NCI-H187 (cell line): ENCODE data around the gene GALNT18.
"Not testable (repeated sequence)": the region's sequence is repeated elsewhere in the genome, so short reads cannot be mapped to it uniquely, and the experiment has no call there.

ENCODE experiments used
- DNase-seq, 2 experiments: peaks; one replicate each; lab custom pipeline; 2025; lab: John Stamatoyannopoulos, UW

The GALNT18 gene

DNA sequence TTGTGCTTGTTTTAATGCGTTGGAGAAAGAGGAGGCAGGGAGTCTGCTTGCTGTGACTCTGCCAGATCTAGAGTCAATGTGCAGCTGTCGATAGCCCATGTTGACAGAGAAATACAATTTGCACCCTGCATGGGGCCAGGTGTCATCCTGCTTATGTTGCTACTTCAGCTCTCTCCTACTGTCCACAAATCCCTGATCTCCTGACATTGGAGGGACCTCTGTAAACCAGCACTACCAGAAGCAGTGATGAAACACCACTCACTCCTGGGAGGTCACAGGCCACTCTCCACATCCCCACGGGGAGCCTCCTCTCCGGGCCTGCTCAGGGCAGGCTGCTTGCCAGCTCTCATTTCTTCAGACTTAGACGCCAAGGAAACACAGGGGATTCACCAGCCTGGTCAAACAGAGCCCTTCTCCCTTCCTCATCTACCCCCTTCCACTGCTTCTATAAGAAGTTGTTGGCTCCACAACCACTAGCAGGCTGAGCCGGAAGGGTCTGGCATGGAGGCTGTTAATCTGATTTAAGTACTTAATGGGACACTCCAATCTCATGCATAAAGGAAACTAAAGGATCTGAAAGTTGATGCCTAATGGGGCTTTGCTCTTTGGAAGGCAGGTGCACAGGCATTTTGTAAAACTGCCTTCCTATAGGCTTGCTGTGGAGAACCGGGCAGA is 238.8 kb downstream of the GALNT18 start:
- DNase-seq = peak; percentile 78 to 86

DNA sequence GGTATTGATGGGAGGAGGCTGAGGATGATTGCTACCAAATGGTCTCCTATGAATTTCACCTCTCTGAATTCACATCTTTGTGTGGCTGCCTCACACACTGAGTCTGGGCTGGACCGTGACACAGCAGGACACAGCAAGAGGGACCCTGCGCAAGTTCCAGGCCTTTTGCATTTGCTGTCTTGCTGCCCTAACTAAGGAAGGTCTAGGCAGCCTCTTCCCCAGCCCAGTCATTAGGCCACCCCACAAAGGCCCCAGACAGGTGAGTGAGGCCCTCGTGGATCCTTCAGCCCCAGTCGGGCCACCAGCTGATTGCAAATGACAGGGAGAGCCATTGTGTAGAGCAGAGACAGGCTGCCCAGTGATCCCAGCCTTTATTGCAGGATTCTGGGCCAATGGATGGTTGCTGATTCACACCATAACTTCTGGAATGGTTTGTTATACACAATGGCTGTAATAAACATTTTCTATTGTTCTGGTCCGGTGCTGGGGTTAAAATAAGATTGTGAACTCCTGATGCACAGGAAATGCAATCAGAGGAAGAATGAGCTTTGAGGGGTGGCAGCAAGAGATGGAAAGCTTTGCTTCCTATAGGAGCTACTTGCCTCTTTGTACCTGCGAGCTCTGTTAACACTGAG is 240.2 kb downstream of the GALNT18 start:
- no peak for DNase-seq

DNA sequence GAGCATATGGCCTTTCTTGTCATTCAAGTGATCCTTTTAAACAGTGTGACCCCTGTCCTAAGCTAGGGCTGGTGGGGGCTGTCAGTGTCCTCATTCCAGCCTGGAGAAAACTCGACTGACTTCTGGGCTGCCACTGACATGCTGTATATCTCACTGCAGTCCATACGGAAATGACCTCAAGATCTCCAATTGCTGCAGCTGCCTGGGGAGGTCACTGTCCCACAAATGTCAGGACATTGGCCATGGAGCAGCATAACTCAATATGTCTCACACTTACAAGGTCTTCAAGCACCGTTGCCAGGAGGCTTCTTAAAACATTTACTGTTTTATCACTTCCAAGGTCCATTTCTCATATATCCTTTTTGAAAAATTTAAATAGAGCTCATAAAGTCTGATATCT is 240.9 kb downstream of the GALNT18 start:
- no peak for DNase-seq

DNA sequence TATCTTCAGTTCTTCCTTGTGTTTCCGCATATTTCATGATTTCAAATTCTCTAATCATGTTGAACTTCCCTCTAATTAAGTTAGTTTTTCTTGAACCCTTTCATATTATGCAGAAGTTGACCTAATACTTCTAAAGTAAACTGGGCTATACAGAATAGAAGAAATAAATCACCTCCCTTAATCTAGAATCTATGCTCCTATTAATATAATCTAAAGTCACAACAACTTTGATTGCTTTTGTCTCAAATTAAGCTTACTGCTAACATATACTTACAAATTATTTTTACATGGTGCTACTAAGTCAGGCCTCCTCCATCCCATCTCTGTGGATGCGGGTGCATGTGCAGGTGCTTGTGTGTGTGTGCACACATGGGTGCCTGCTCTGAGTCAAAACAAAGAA is 241.5 kb downstream of the GALNT18 start:
- no peak for DNase-seq

DNA sequence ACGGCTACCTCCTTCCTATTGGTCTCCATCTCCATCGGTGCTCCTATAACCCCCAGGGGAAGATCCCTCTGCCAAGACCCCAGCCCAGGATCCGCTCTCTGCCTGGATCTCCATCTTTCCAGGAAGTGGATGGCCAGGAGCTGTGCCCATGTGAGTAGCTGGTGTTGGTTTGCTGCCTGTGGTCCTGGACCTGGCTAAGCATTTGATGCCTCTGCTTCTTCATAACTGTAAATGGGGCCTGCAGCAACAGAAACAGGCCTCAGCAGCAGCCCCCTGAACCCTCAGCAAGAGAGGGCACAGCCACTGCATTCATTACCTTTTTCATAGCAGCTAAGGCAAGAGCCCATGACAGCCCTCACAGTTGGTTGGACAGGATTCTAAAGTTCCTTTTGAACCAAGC is 242.1 kb downstream of the GALNT18 start:
- DNase-seq = no peak

DNA sequence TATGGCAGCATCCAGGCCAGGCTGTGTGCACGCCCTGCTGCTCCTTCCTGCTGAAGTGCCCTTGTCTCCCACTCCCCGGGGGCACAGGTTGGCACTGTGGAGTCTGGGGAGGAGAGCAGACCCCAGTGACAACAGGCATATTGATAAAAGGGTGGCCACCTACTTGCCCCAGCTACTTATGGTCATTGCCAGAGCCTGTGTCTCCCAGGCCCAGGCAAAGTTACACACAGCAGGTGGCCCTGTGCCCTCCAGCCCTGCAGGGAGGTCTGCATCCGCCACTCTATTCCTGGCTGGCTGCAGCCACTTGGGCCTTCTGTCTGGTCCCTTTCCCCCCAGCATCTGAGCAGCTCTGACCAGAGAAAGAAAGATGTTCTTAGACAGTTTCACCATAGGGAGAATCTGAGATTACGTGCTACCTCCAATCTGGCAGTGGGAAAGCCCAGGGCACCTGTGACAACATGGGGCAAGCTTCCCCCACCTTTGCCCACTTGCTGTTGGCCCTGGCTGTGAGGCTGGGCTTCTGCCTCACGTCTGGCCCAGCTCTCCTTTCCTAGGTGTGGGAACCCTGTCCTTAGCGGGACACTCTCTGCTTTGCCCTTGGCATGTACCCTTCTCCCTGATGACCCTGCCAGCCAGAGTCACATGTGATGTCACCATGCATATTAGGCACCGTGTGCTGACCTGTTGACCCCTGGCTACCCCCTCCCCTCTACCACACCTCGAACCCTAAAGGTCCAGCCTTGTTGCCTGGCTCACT is 243.4 kb downstream of the GALNT18 start:
- no peak for DNase-seq

DNA sequence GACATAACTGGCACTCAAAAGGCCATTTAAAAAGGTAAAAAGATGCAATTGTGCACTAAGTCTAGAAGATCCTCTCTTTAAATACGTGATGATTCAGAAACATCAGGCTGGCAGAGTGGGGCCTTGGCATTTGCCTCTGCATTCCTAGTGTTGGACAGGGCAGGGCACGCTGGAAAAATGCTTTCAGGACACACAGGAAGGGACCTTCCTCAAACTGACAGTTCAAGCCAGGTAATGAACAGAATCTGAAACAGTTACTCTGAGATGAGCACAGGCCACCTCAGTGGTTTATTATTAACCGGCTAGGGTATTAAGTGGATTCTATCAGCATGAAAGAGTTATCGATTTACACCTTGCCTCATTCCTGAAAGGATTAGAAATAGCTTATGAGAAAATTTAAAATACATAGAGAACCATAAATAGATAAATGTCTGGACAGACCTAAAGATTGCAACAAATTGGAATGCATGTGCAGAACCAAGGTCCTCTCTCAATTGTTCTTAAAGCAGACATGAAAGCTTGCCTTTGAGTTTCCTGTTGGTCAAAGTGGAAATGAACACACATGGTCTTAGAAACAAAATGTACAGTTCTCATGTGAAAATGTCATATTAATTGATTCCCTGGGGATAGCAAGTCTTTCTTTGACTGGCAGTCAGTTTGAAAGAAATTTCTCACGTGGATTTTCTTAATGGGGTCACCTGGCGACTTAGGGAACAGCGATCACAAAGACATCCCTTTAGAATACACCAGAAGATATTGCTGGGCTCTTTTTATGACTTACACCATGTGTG is 247.3 kb downstream of the GALNT18 start:
- no peak for DNase-seq

DNA sequence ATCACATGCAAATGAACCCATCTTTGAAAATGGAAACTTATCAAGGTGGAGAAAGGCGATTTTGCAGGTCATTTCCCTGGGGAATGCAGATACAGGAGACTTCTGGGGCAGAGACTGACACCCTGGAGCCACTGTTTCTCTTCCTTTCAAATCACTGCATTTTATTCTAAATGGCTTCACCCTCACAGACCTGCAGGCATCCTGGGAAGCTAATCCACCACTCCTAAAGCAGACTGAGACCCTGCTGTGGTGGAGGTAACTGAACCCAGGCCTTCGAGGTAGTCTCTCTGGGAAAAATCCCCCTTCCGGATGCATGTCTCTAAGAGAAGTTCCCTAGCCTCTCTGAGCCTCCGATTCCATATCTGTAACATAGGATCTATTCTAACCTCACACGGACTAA is 247.9 kb downstream of the GALNT18 start:
- no peak for DNase-seq

DNA sequence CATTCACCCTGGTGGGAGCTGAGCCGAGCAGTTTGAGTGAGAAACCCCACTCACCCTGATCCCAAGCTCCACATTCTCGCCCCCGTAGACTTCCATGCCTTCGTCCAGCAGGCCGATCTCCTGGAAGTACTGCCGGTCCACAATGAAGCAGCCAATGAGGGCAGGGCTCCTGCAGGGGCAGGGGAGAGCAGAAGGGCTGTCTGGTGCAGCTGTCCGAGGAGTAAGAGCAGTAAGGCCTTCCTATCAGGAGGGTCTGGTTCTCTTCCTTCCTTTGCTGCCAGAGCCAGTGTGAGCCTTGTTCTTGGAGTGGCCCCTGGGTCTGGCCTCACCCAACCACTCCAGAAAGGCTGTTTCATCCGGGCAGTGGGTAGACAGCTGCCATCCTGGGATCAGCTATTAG is 249.3 kb downstream of the GALNT18 start:
- DNase-seq = no peak

DNA sequence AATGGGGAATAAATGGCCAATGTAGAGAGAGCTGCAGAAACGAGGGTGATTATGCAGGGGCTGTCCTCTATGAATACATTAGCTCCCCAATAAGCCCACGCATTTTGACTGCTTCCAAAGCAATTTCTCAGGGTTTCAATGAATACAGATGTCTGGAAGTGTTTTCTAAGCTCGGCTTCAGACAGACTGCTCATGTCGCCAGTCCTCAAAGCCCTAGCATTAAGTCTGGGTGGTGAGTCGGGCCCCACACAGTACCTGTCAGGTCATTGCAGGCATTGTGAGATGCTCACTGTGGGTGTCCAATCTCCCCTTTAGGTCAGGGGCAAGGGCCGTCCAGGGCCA is 250.9 kb downstream of the GALNT18 start:
- no peak for DNase-seq

DNA sequence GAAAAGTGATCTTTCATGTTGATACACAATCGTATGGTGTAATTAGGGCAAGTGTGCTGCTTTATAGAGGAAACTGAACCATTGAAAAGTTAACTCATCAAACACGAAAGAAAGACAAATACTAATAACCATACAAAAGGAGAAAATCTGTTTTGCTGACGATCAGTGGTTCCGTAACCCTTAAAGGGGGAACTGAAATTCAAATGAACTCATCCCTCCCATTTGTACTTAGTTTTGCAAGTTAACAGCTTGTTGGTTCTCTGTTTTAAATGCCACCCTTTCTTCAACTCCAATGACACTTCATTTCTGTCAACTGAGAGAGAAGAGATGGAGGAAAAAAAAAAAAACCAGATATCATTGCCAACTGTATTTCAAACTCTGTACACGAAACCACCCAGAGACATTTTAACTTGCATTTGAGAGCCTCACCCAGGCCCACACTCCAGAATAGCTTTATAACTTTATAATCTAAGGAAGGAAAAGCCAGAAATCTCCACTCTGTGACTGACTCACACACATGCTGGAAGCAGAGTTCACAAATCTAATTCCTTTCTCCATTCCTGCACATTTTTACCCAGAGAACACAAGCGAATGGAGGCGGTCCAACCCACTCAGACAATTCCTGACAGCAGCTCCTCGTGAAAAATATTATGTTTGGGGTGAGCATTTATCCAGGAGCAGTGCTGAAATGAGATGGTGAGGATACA is 251.4 kb downstream of the GALNT18 start:
- DNase-seq = no peak

DNA sequence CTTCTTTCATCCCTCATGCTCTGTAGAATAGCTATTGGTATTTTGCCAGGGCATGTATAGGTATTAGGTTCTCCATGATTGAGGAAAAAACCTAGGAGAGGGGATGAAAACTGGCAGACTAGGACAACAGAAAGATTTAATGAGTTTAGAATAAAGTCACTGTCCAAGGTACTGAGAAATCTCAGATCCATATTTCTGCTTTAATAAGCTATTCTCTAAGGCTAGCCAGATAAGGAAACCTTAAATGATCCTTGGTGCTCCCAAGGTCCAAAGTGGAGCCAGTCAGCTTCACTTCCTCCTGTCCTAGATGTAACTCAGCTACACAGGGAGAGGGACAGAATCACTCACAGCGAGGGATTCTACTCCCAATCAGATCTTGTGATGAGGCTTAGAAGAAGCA is 255.0 kb downstream of the GALNT18 start:
- DNase-seq = no peak

DNA sequence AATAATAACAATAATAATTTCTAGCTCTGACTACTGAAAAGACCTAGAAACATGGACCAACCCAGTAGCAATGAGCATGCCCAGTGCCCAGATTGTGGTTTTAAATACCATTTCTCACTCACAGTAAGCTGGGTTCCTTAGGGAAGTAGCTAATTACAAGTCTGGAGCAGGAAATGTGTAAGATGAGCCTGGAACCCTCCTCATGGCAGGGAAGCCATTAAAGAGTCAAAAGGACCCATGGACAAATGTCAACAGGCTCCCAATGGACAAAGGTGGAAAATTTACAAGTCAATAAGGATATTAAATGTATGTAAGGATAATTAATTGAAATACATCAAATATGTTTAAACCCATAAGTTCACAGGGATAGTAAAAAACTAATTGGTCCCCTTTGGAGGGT is 258.1 kb downstream of the GALNT18 start:
- DNase-seq = no peak

DNA sequence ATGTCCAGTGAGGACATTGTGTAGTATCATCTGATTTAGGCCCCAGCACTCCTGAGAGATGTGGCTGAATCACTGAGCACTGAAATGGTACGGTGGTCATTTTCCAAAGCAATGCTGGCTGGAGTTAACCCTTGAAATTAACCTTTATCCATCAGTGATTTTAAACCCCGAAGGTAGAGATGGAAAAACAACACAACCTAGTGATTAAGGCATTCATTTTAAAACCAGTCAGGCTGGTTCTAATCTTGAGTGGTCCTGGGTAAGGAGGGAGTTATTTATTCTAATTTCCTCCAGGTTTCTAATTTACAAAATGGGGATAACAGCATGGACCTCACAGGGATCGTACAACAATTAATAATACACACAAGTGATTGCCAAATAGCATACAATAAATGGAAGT is 262.2 kb downstream of the GALNT18 start:
- DNase-seq = no peak

DNA sequence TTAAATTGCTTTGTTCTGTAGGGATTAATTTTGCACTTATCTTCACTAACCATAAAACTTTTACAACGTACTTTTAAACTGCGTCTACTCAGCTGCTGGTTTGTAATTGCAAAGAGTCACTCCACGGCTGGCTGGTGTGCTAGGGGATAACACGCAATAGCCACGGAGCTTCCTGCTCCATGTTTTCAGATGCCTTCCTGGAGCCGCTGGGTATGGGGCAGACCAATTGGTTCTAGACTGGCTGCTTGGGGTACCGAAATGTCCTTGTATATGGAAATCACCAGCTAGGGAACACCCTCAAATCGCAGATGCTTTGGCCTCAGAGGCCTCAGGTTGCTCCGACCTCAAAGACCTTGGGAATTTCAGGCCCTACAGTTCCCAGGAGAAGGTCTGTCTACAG is 265.0 kb downstream of the GALNT18 start:
- no peak for DNase-seq

DNA sequence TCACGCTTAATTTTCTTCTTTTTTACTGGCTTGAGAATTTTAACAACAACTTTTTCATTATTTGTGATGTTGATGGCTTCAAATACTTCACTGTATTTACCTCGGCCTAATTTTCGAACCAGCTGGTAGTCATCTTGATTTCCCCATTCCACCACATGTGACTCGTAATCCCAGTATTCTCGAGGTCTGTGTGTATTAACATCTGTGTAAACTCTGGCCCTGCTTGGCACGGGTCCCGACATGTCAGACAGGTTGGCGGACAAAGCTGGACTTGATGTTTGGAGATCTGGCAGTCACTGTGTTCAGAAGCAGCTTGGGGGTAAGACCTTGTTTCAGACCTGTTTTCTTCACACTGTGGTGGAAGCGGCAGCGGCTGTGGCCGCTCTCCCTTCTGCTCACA is 268.9 kb downstream of the GALNT18 start, which contains the start of gene CSNK2A3:
Gene CSNK2A3, minus strand, starts transcription at position 373 of the 400 bp plus-strand sequence. Its CDS starts 131 bp downstream, at position 242.
- not testable (repeated sequence) for DNase-seq

DNA sequence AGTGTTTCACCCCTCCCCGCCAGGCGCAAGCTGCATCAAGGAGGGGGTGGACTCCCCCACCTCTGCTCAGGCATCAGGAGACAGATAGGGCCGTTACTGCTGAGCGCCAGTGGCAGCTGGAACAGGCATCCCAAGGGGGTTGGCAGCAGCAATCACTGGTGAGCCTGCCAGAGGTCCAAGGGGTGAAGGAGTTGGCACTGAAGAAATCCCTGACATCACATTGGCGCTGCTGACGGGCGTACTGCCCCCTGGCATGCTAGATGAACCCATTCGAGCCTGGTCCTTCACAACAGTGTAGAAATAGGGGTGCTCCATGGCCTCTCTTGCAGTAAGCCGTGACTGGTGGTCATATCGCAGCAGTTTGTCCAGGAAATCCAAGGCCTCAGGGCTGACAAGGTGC is 270.0 kb downstream of the GALNT18 start:
- not testable (repeated sequence) for DNase-seq

DNA sequence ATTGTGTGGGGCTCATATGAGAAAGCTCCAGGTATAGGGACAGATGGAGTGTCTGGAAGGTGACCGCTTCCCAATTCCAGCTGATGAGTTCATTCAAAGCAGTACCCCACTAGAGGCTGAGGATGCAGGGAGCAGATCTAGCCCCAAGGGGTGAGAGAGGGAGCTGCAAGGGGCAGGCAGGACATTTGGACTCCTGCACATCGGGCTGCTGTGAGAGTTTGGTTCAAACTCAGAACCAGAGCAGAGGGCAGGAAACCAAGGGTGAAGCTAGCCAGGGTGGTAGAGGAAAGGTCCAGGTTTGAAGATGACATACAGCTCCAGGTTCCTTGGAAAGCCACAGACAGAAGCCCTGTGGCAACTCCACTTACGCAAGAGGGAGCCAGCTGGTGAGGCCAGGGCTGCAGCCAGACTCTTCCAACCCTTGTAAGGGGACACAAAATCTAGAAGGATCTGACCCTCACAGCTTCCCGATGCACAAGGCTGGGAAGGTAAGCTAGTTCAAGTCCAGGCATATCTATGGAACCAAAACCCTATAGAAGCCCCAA is 270.7 kb downstream of the GALNT18 start:
- no peak for DNase-seq

DNA sequence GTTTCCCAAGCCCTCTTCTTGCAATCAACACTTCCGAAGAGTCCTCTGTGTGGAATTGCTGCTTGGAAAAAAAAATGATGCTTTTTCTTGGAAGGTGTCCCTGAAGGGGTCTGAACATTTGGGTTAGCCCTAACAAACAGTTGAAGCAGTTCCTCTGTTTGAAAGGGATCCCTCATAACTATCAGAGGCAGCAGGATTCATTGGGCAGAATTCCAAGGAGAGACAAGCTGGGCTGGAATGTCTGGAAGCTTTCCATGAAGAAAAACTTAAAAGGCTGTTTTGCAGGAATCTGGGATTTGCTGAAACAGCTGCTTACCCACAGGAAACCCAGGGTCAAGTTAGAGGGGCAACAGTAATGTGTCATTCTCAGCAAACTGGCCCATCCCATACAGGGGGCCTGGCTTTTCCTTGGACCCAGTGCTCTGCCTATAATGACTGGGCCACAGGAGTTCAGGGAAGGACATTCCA is 271.9 kb downstream of the GALNT18 start:
- no peak for DNase-seq

DNA sequence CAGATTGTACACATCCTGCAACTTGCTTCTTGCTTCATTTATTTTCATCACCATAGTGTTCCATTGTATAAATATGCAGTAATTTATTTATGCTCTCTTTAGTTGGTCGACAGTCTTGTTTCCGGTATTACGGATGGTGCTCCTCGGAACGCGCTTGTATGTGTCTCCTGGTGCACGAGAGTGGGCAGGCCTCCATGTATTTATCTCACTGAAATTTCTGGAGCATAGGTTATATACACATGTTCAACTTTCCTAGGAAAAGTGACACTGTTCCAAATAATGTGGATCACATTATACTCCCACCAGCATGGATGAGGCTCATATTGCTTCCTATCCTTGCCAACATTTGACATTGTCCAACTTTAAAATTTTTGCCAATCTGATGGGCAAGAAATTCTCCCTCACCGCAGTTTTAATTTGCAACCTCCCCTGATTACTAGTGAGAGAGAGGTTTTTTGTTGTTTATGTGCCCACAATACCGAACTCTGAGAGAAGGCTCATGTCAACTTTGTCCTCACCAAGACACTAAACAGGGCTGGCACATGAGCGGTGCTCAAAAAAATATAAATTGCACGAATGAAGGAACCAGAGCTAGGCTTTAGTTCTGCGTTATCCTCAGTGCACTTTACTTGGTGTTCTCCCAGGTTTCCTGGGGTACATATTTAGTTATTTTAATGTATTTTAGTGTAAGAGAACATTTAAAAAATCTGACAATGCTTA is 272.5 kb downstream of the GALNT18 start:
- DNase-seq = no peak

DNA sequence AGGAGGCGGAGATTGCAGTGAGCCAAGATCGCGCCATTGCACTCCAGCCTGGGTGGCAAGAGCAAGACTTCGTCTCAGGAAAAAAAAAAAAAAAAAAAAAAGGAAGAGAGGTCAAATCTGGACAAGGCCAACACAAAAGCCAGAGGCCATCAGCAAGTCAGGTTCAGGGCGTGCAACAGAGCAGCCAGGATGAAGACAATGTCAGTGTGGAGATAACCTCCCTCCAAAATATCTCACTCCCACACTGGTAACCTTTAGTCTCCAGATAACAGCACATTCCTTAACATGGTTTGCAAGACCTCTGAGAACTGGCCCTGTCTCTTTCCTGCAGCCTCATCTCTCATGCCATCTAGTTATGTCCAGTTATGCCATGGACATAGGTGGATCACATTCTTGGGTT is 273.5 kb downstream of the GALNT18 start:
- no peak for DNase-seq
